ENCODE results near the gene USP46. TPM values are rescaled to one million over a fixed set of nuclear protein-coding genes. Genes with fewer than 3 reads are reported as not detected.

USP46 gene
- total RNA-seq, 4 donors from 2014 or later: 6.0 to 7.7 (median 6.6) TPM

DNA sequence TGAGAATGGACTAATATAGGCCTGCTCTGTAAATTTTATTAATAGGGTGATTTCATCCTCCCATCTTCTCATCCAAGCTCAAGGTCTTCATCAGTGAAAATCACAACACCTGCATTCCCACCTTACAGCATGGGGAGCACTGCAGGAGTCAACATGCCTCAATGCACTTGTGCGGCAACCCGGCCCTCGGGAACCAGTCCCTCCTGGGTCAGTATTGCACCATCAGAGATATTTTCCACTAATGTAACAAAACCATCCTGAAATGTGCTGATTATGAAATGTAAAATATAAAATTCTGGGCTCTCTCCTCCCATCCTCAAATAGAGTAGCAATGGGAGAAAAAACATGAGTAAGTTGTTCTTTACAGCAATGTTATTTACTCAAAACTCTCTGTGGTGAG, 13.0 kb downstream of the USP46 start:
- TF ChIP-seq, protein P1, sequence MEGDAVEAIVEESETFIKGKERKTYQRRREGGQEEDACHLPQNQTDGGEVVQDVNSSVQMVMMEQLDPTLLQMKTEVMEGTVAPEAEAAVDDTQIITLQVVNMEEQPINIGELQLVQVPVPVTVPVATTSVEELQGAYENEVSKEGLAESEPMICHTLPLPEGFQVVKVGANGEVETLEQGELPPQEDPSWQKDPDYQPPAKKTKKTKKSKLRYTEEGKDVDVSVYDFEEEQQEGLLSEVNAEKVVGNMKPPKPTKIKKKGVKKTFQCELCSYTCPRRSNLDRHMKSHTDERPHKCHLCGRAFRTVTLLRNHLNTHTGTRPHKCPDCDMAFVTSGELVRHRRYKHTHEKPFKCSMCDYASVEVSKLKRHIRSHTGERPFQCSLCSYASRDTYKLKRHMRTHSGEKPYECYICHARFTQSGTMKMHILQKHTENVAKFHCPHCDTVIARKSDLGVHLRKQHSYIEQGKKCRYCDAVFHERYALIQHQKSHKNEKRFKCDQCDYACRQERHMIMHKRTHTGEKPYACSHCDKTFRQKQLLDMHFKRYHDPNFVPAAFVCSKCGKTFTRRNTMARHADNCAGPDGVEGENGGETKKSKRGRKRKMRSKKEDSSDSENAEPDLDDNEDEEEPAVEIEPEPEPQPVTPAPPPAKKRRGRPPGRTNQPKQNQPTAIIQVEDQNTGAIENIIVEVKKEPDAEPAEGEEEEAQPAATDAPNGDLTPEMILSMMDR (IDR thresholded peaks at IDR 0.05): no peak
- ATAC-seq (ENCODE audit: low FRiP score) (no peak), DNase-seq (ENCODE audit: low spot score) (no peak)

DNA sequence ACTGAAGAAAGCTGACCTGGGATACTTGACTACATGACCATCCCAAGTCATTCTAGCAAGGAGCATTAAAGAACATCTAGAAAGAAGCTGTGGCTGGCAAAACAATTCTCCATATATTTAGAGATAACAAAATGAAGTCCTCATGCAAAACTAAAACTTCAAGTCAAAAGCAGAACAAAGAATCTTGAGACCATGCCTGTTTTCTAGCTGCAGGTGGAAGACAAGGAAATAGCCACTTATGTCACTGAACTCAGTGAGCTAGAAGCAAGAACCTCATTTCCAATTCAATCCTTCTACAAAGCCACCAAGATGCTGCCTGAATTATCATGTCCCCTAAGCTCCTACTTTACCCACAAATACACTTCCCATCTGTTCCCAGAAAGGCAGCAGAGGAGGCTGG, 13.8 kb downstream of the USP46 start:
- ATAC-seq (ENCODE audit: low FRiP score): no peak
- TF ChIP-seq, protein P1 (IDR thresholded peaks at IDR 0.05): no peak
- no peak for DNase-seq (ENCODE audit: low spot score)

DNA sequence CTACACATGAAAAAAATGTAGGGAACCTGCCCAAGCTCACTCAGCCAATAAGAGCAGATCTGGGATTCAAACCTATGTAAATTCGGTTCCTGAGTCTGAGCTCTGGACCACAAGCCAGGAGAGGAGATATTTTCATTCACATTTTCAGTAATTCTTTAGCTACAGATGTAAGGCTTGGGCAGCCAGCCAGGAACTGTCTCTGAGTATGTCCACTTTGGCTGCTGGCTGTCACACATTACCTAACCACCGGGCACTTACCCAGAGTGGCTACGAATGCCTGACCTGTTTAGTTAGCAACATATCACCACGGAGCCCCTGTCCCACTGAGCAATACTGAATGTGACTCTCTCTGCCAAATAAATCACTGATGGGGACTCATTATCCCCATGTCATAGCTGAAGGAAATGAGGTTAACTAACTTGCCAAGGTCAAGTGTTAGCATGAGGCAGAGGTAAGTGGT, 15.3 kb downstream of the USP46 start:
- no peak for DNase-seq (ENCODE audit: low spot score)
- no peak for ATAC-seq (ENCODE audit: low FRiP score)
- TF ChIP-seq, protein P1 (IDR thresholded peaks at IDR 0.05): no peak

DNA sequence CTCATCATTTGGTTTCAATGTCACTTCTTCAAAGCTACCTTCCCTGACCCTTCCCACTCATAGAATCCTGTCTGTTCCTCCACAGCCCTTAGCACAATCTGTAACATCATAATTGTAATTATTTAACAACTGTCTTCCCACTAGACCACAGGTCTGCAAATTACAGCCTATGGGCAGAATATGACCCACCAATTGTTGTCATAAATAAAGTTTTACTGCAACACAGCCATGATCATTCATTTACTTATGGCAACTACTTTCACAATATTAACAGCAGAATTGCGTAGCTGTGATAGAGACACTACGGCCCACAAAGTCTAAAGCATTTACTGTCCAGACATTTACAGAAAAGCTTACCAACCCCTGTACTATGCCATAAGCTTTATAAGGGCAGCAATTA, 15.9 kb downstream of the USP46 start:
- TF ChIP-seq, protein P1 (IDR thresholded peaks at IDR 0.05): no peak
- DNase-seq (ENCODE audit: low spot score) (no peak), ATAC-seq (ENCODE audit: low FRiP score) (no peak)

DNA sequence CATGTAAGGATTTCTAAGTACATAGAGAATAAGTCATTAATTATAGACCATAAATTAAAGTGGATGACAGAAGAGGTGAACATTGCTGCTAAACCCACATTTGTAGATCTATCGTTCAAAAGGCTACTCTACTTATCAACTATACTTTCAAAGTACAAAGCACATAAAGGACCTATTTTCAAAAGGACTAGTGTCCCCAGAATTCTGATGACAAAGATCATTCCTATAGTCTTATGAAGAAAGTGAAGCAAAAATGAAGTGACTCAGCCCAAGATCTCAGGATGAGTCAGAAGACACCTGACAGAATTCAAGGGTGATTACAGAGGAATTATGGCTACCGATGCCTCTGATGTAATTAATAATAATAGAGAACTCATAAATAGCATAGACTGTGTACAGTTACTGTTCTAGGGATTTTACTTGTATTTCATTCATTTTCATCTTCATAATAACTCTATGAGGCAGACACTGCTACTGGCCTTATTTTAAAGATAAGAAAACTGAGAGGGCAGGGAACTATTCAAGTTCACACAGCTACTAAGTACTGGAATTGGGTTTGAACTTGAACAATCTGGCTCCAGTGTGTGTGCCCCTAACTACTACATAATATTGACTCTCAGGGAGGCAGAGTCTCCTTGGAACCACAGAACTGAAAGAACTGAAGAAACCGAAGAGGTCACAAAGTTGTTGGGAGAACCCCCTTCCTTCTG, 17.1 kb downstream of the USP46 start:
- no peak for DNase-seq (ENCODE audit: low spot score)
- ATAC-seq (ENCODE audit: low FRiP score): no peak
- TF ChIP-seq, protein P1 (IDR thresholded peaks at IDR 0.05): no peak

DNA sequence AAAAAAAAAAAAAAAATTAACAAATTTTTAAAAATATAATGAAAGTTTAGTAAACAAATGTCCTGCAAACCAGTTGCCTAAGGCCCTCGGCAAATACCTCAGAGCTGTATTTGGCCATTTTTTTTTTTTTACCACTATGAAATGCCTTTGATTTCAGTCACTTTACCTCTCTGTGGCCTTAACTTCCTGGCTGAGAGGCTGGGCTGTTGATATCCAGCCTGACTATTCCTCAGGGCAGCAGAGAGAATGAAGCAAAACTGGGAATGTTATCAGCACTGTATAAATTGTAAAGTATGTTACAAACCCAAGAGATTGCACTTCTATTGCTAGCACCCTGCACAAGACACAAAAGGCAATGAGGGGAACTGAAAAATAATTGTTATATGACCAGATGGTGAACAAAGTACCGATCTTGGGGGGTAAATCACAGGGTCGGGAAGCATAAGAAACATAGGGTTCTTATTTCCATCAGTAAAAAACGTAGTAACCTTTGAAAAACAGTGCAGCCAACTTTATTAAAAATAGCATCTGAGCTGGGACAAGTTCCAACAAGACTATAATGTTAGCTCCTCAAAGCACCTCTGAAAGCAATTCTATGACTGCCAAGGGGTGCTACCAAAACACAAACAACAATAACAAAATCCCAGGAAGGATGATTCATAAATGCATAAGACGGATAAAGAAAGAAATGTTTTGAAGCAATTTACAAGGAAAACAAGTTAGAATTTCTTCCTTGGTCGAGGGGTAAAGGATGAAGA, 18.1 kb downstream of the USP46 start:
- TF ChIP-seq, protein P1 (IDR thresholded peaks at IDR 0.05): no peak
- ATAC-seq (ENCODE audit: low FRiP score) (no peak), DNase-seq (ENCODE audit: low spot score) (no peak)

All from omental fat pad (tissue), 4 donors.